Measurements from ENCODE around the gene RERE.
"Not testable (repeated sequence)": the region's sequence is repeated elsewhere in the genome, so short reads cannot be mapped to it uniquely, and the experiment has no call there.

RERE gene

GRCh38 chr1:8841395-8841794, 24.0 kb upstream of the RERE start:
- no peak for DNase-seq (ENCODE audit: low spot score)

GRCh38 chr1:8839990-8840389, 22.6 kb upstream of the RERE start:
- no peak for DNase-seq (ENCODE audit: low spot score)

- no peak for DNase-seq (ENCODE audit: low spot score)
Measured at GRCh38 chr1:8835941-8836643, 18.7 kb upstream of the RERE start.

GRCh38 chr1:8831340-8831739, 13.9 kb upstream of the RERE start:
- no peak for DNase-seq (ENCODE audit: low spot score)

- DNase-seq (ENCODE audit: low spot score), result not testable (repeated sequence)
Measured at GRCh38 chr1:8830732-8831131, 13.3 kb upstream of the RERE start.

- no peak for DNase-seq (ENCODE audit: low spot score)
Measured at GRCh38 chr1:8825985-8826481, 8.6 kb upstream of the RERE start.

GRCh38 chr1:8823295-8823664, 5.8 kb upstream of the RERE start:
- no peak for DNase-seq (ENCODE audit: low spot score)

GRCh38 chr1:8822373-8823294, 5.2 kb upstream of the RERE start:
- no peak for DNase-seq (ENCODE audit: low spot score)

GRCh38 chr1:8821084-8821483, 3.6 kb upstream of the RERE start:
- DNase-seq (ENCODE audit: low spot score), result no peak

GRCh38 chr1:8818789-8819188, 1.3 kb upstream of the RERE start:
- DNase-seq (ENCODE audit: low spot score), result not testable (repeated sequence)

GRCh38 chr1:8818325-8818775, 910 bp upstream of the RERE start:
- DNase-seq (ENCODE audit: low spot score), result peak; percentile 54

GRCh38 chr1:8816831-8817411, 519 bp downstream of the RERE start:
- DNase-seq (ENCODE audit: low spot score), result peak; percentile 60

GRCh38 chr1:8816264-8816663, 1.2 kb downstream of the RERE start:
- peak; percentile 78 for DNase-seq (ENCODE audit: low spot score)

- peak; percentile 96 for DNase-seq (ENCODE audit: low spot score)
Measured at GRCh38 chr1:8815582-8816151, 1.8 kb downstream of the RERE start.

- DNase-seq (ENCODE audit: low spot score), result peak; percentile 86
Measured at GRCh38 chr1:8814865-8815264, 2.6 kb downstream of the RERE start.

GRCh38 chr1:8813991-8814390, 3.4 kb downstream of the RERE start:
- peak; percentile 19 for DNase-seq (ENCODE audit: low spot score)

- DNase-seq (ENCODE audit: low spot score), result peak; percentile 25
Measured at GRCh38 chr1:8813016-8813763, 4.2 kb downstream of the RERE start.

GRCh38 chr1:8812081-8812480, 5.4 kb downstream of the RERE start:
- no peak for DNase-seq (ENCODE audit: low spot score)

GRCh38 chr1:8810987-8811386, 6.5 kb downstream of the RERE start:
- DNase-seq (ENCODE audit: low spot score), result no peak

- no peak for DNase-seq (ENCODE audit: low spot score)
Measured at GRCh38 chr1:8809342-8809736, 8.1 kb downstream of the RERE start.

GRCh38 chr1:8807004-8807403, 10.4 kb downstream of the RERE start:
- no peak for DNase-seq (ENCODE audit: low spot score)

GRCh38 chr1:8800416-8800815, 17.0 kb downstream of the RERE start:
- DNase-seq (ENCODE audit: low spot score), result no peak
